Hindlimb muscle (tissue), 1 donor: ENCODE results near the gene HES7. TPM values are rescaled to one million over a fixed set of nuclear protein-coding genes. Genes with fewer than 3 reads are reported as not detected.
"Not testable (repeated sequence)": the region's sequence is repeated elsewhere in the genome, so short reads cannot be mapped to it uniquely, and the experiment has no call there.

Experiments
- DNase-seq: peaks from one replicate; pipeline ENCODE4 v3.0.0-alpha.2; 2013
- polyA plus RNA-seq: library from polyadenylated mRNA; unstranded; fragments of 120-200 nt; gene quantifications from one replicate; pipeline ENCODE4 v1.2.1, GENCODE V29; 2013; ENCODE audit not compliant: insufficient read length

HES7 gene
- 0.21 TPM for polyA plus RNA-seq

DNA sequence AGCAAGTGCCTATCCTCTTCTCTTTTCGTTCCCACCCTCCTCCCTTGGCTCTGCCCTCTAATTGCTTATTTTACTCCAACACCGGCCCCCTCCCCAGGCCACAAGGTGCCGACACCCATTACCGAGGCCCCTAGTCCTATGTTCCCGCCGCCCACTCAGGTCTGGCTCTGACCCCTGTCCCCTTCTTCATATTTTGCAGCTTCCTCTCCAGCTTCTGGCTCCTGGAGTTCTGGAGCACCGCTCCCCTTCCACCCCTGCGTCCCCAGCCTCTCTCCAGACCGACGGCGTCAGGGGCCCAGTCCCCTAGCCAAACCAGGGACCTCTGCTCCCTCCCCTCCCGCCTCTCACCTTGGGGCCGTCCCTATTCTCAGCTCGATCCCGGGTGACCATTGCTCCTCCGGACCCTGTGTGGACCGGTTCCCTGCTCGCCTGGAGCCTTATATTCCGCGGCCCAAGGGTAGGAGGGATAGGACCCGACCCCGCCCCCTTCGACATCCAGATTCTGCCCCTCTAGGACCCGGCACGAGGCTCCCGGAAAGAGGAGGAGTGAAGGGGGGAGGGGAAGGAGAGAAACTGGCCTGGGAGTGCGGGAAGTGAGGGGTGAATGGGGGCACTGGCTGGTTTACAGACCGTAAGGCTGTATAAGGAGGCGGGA lies at the start of gene HES7:
TSS of gene HES7 (minus strand) at position 412 of the 655 bp plus-strand sequence. CDS start at position 390, 22 bp downstream.
- no peak for DNase-seq

DNA sequence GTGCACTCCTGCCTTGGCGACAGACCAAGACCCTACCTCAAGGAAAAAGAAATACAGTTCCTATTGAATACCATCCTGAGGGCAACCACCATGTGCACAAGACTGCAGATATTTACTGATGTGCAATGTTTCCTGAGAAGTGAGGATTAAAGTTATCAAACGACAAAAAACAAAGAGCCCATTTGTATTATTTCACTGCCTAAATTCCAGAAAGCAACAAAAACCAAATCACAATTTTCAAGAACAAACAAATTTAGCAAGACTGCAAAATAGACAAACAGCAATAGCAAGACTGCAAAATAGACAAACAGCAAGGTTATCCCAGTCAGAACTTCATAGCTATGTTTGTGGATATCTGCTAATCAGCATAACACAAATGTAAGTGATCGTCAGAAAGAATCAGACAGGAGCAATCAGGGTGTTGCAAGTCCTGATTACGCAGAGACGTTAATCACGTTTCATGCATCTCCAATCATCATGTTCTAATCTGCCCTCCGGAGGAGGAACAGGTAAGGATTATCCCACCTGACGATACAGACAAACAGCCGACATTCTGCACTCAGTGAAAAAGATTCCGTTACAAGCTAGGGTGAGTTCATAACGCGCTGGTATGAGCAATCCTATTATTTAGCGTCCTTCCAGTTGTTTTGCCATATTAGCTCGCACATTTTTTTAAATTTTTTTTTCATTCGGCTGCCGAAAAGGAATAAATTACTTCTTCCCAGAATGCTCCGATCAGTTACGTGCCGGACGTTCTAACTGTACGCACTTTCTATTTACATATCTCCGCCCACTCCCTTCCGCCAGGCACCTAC lies 49.4 kb upstream of the HES7 start:
- DNase-seq: peak; percentile 90

DNA sequence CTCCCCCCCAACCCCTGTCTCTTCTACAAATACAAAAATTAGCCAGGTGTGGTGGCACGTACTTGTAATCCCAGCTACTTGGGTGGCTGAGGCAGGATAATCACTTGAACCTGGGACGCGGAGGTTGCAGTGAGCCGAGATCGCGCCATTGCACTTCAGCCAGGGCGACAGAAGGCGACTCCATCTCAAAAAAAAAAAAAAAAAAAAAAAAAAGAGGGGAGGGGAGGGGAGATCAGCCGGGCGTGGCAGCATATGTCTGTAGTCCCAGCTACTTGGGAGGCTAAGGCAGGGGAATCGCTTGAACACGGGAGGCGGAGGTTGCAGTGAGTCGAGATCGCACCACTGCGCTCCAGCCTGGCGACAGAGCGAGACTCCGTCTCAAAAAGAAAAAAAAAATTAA lies 46.3 kb upstream of the HES7 start:
- DNase-seq: not testable (repeated sequence)

DNA sequence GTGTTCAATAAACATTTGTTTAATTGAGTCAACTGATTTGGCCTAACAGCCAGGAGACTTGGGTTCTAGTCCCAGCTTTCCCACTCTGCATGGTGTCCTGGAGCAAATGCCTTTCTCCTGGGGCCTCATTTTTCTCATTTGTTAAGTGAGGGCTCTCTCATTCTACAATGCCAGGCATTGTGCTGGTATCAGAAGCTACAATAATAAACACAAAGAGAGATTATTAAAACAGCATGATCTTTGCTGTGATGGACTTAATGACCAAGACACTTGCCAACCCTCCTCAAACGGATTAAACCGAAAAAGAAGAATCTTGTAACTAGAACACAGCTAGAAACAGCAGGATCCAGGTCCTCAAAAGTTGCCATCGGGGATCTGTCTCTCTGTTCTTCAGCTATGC lies 43.6 kb upstream of the HES7 start:
- DNase-seq: no peak

DNA sequence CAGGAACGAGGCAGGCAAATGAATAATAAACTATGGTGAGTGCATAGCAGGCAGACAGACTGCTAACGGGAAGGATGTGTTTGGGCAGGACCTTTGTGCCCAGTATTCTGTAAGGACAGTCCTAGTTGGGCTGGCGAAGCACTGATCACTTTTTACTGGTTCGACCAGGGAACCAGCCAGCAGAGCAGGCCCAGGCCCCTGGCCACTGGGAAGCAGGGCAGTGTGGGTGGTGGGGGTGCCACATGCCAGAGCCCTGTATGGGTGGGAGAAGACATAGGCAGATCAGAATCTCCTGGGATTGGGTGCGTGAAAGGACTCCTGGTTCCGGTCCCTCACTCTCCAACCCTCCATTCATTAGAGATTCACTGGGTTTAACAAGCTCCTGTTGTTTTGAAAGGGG lies 42.8 kb upstream of the HES7 start:
- no peak for DNase-seq

DNA sequence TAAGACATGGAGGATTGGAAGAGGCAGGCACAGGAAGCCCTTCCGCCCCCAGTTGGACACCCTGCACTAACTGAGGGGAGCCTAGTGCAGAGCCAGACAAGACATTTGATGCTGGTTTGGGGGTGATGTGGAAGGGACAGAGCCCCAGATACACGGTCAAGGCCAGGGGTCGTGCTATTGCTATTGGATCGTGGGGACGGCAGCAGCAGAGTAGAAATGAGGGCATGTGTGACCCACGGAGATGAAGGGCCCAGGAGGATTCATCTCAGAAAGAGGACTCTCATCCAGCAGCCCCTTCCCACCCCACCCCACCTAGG lies 40.9 kb upstream of the HES7 start:
- DNase-seq: no peak

DNA sequence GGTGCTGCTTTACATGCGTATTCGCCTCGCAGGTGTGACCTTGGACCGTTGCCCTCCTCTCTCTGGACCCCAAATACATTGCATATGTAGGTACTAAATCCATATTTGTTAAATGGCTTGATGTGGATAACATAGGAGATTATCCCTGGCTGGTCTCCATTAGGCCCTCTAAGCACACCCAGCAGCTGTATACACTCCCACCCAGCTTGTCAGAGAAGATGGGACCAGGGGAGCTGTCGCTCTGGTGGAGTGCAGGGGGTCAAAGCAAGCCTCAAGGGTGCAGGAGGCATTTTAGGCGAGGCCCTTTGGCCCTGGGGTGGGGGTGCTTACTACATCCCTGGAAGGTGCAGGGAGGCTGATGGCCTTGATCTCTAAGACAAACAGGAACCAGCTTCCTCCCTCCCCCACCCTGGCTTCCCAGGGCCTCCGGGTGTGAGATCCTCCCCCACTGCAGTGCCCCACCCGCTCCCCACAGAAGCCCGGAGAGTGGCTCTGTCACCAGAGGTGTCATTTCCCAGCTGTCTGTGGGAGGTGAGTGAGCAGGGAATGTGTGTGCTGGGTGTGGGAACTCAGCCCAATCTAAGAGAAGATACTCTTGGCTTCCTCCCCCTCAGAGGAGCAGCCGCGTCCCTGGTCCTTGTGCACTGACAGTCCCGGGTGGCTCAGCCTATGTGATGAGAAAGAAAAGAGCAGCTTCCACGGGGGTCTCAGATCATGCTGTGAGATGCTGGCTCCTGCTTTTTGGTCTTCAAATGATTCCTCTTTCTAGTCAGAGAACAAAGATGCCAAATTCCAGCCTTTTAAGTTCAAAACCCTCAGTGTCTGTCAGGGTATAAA lies 40.3 kb upstream of the HES7 start:
- peak; percentile 54 for DNase-seq

DNA sequence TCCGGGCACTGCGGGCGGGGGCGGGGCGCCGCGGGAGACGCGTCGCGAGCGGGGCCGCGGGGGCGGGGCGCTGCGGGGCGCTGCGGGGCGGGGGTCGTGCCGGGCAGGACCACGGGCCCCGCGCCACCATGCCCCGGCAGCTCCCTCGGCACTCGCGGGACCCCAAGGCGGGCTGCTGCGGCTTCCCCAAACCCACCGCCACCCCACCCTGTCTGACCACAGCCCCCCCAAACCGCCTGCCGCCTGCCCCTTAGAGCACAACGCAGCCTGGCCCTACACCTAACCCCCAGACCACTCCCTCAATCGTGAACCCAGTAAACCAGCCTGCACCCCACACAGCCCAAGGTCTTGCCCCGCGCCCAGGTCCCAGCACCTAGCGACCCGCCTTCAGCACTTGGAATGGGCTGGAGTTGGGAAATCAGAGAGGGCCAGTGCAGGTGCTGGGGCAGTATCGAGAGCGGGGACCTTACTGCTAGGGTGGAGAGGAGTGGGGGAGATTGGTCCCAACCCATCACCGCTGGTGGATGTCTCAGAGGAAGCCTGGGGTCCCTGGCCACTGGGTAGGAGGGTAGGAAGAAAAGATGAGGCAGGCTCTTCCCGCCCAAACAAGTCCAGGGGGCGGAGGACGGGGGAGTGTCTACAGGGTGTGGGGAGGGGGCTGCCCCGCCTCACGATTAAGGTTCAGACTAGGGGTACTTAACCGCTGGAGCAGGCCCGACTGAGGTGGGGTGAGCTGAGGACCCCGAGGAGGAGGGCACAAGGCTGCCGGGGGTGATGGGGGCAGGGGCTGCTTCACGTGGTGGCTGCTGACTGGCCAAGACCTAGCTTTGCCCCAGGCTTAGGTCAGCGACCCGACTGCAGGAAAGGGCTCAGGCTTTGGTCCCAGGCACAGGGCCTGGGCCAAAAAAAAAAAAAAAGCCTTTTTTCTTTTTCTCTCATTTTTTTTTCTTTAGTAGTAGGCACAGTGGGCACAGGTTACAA lies 39.4 kb upstream of the HES7 start:
- DNase-seq: peak; percentile 85

DNA sequence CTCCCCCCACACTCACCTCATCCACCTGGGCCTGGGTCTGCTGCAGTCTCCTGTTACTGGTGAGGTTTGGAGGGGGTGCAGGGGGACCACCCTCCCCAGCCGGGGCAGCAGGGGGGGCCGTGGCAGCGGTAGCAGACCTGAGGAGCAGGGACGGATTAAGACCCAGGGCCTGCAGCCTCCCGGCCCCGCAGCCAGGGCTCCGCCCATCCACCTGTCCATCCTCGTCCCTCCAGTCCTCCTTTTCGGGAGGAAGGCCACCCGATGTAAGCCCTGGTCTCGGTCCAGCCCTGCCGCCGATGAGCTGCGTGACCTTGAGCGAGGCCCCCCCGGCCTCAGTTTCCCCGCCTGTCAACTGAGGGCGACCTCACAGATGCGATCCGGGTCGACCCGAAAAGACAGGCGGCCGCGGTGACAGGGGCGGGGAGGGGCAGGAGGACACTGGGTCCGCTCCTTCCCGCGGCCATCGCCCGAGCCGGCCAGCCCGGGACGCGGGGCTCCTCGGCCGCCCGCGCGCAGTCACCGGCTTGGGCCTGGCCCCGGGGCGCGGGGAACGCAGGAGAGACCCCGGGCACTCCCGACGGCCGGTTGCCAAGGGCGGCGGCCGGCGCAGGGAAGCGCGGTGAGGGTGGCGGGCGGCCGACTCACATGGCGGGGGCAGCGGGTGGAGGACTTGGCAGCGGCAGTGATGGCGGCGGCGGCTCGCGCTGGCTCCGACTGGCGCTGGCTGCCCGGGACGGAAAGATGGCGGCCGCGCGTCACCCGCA lies 38.5 kb upstream of the HES7 start, which contains the start of gene VAMP2:
TSS of gene VAMP2 (minus strand) at position 716 of the 764 bp plus-strand sequence. CDS start at position 647, 69 bp downstream.
- no peak for DNase-seq

DNA sequence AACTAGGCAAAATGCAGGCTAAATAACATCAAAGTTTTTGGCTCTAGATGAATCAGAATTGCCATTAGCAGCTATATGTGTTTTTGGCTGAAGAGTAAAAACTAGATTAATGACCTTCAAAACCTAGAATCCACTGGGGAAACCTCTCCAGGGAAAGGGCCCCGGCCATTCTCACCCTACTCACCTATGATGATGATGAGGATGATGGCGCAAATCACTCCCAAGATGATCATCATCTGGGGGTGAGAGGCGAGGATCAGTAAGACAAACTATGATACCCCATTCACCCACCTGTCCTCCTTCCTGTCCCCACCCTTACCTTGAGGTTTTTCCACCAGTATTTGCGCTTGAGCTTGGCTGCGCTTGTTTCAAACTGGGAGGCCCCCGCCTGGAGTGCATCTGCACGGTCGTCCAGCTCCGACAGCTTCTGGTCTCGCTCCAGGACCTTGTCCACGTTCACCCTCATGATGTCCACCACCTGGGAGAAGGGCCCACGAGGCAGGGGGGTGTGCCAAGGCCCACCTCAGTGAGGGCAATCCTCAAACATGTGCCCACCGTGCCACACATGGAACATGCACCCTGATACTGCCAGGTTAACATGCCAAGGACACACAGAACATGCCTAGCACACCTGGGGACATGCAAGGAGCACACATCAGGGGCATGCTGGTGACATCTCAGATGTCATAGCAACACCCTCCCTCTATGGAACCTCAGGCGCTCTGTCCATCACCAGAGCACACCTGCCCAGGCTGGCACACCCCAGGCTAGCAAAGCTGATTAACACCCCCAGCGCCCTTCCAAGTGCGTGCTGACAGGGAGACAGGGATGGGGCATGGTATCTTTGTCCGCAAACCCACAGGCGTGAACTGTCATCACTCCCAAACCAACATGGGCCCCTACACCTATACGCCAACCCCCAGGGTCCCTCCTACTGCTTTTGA lies 37.7 kb upstream of the HES7 start:
- no peak for DNase-seq

DNA sequence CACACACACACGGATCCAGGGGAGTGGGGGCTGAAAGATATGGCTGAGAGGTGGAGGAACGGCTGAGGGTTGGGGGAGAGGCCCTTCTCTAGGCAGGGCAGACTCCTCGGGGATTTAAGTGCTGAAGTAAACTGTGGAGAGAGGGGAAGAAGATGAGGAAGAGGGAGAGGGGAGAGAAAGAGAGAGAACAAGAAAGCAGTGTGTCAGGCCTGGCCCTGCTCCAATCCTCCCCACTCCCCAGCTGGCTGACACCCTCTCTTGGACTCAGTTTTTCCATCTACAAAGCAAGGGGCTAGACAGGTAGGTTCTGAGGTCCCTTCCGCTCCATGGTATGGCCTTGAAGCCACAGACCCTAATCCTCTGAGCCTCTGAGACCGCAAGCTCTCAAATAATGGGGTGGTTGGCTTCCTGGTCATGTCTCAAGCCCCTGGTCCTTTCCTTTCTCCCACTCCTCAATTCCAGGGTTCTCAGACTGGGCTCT lies 36.9 kb upstream of the HES7 start:
- DNase-seq: no peak

DNA sequence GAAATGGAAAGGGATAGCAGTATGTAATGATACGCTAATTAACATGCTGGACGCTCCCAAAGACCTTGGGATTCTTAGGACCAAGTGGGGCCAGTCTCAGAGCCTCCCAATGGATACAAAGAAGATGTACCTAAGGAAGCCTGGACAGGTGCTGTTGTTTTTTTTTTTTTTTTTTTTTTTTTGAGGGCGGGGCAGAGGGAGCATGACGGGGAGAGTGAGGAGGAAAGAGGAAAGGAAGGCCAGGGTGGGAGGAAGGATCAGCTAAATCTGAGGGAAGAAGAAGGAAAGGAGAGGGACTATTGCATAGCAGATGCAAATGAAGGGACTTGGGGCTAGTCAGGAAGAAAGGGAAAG lies 36.3 kb upstream of the HES7 start:
- DNase-seq: no peak

DNA sequence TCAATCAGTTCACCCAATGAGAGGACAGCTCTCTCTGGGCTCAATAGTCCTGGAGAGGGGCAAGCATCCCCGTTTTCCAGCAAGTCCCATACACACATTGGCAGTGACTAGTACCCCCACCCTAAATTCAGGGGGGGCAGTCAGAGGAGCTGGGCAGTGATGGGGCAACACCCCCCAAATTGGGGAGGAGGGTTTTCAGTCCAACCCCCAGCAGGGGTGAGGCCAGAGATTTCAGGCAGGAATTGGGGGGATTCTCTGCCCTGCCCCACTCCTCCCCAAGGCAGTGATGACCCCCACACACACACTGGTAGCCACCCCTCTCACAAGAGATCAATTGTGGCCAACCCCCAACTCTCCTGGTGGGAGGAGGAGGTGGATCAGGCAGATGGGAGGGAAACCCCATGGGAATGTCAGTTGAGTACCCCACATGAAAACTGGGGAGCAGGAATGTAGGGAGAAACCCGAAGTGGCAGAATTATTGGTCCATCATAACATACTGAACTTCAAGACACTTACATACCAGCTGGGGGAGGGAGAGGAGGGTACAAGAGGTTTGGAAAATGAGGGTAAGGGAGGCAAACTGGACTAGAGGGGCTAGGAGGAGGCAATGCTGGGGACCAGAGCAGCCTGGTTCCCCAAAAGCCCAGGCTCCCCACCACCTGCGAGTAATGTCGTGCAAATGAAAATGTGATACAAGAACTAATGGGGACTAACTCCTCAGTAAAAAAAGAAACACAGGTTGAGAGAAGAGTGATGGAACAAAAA lies 35.7 kb upstream of the HES7 start:
- DNase-seq: no peak

DNA sequence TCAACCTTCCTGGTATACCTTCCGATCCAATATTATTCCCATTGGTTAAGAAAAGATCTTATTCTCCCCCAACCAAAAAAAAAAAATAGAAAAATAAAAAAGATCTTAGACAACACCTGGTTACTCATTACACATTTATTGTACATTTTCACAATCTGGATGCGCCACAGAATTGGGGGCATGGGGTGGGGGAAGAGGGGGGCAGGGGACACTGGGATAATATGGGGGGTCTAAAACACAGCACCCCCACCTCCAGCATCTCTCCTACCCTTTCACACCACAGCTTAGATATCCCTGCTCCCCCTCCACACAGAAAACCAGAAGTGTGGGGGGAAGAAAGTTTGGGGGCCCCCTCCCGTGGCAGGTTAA lies 35.1 kb upstream of the HES7 start:
- no peak for DNase-seq

DNA sequence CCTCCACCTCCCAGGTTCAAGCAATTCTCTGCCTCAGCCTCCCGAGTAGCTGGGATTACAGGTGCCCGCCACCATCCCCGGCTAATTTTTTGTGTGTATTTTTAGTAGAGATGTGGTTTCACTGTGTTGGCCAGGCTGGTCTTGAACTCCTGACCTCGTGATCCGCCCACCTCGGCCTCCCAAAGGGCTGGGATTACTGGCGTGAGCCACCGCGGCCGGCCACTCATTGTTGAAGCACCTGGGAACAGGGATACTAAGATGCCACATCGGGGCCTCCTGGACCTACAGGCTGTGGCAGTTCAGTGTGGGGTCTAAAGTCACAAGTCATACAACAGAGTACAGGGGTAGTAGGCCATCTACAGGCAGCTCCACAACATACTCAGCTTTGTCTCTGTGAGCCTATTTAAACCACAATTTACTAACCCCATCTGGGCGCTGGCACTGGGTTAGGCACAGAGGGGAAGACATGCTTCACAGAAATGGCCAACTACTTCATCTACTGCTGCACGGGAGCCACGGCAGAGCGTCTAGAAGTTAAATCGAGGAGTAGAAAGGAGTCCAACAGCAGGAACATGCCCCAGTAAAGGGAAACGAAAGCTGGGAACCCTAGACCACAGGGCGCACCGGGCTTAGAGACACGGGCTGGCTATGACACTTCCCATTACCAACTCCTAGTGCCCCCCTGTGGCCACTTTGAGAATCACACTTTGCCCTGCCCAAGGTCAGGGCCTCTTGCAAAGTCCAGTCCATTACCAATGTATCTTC lies 34.5 kb upstream of the HES7 start:
- peak; percentile 88 for DNase-seq

DNA sequence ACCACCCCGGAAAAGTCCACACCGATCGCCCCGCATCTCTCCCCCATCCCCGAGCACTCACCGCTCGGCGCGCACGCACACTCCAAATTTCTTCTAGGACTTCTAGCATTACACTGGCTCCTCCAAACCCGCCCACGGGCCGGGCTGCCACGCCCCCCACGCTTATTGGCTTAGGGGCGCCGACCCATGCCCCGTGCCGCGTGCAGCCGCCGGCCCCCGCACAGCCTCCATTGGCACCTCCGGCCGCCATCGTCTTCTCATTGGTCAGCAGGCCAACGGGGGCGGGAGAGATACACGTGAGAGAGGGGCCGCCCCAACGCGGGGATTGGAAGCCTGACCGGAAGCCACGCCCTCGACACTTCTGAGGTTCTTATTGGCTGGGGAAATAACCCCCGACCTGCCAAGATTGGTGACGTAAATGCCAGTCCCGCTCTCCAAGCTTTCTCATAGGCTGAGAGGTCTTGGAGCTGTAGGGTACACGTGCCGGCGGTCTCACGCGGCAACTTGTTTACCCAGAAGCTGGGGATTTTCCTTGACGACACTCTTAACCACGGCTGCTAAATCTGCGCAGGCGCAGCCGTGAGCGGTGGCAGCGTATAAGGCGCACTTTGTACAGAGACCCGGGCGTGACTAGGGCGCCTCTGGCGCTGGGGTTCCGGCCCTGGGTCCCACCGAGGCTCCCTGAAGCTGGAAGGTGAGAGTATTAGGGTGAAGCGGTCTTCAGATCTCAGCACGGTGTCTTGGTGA lies 32.5 kb upstream of the HES7 start:
- peak; percentile 100 for DNase-seq

DNA sequence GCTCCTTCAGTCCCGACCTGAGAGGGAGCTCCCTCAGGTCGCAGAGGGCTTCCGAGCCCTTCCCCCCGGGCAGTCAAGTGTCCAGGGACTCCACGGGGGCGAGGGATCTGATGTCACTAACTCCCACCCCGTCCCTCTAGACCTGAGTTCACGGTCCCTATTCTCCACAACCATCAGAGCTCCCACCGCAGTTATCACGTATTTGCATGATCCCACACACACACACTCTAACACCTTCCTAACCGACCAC lies 32.0 kb upstream of the HES7 start:
- no peak for DNase-seq
